A549 (cell line): Measurements from ENCODE around the gene MYEF2. TPM values are rescaled to one million over a fixed set of nuclear protein-coding genes. Genes with fewer than 3 reads are reported as not detected.
A peak's percentile ranks its signal among the peaks of the same experiment; 100 is the strongest.

Source experiments
- ATAC-seq, 2 experiments: fragments of 200-7000 bp in 1 of 2; fragments of >200 bp in 1 of 2; cut with Nextera tagmentation in 1 of 2; cut with Tn5 transposase in 1 of 2; 3 replicates each; pipeline versions ENCODE4 v1.8.0 to v1.9.1; 2018 to 2020; ENCODE audit warnings: mild to moderate bottlenecking in 1 of 2, moderate library complexity in 1 of 2
- CTCF ChIA-PET: fragments of 300-600 bp; sonication (Branson Sonifier 250); formaldehyde crosslinking; extraction: SDS; loops from one replicate; lab custom pipeline; 2021; ENCODE audit warnings: antibody characterized with exemption, inconsistent platforms; lab: Yijun Ruan, JAX
- POLR2A ChIA-PET: fragments of 350-600 bp; formaldehyde crosslinking; extraction: SDS; loops from one replicate; lab custom pipeline; 2021; ENCODE audit warnings: antibody characterized with exemption, inconsistent platforms; lab: Yijun Ruan, JAX
- DNase-seq, 2 experiments: peaks; one replicate each; pipeline versions ENCODE4 v3.0.0 to v3.0.0-alpha.2; 2011 to 2016; ENCODE audit warnings: low read depth in 1 of 2, low spot score in 1 of 2
- FAIRE-seq: peaks from 2 replicates; lab custom pipeline; 2011; peaks lifted over from hg19 to GRCh38; lab: Jason Lieb, UNC
- H3K27ac ChIP-seq, 2 experiments: fragments of >200 bp; sonication (Bioruptor Twin); formaldehyde crosslinking; 3 replicates each; pipeline ENCODE4 v1.5.1; 2016 to 2017
- H3K4me1 ChIP-seq: fragments of >200 bp; sonication (Bioruptor Twin); formaldehyde crosslinking; 3 replicates; pipeline ENCODE4 v1.6.1; 2016
- H3K4me2 ChIP-seq: fragments of >200 bp; sonication (Bioruptor Twin); formaldehyde crosslinking; 3 replicates; pipeline ENCODE4 v1.6.1; 2016
- H3K4me3 ChIP-seq: fragments of >200 bp; sonication (Bioruptor Twin); formaldehyde crosslinking; 3 replicates; pipeline ENCODE4 v1.5.1; 2016
- H3K9me3 ChIP-seq: fragments of >200 bp; sonication (Bioruptor Twin); formaldehyde crosslinking; 3 replicates; pipeline ENCODE4 v1.6.1; 2016
- CBX2 ChIP-seq: fragments of 200-600 bp; sonication (generic); IDR thresholded peaks from 2 replicates; pipeline ENCODE4 v1.6.1; 2016; ENCODE audit warnings: low read depth, mild to moderate bottlenecking, borderline replicate concordance
- CHD4 ChIP-seq: fragments of 200-600 bp; sonication (generic); IDR thresholded peaks from 2 replicates; pipeline ENCODE4 v1.6.1; 2016; ENCODE audit warnings: antibody characterized with exemption, mild to moderate bottlenecking, borderline replicate concordance
- EHMT2 ChIP-seq: fragments of 200-600 bp; sonication (generic); IDR thresholded peaks from 2 replicates; pipeline ENCODE4 v1.6.1; 2016; ENCODE audit warnings: antibody characterized with exemption, low read depth, mild to moderate bottlenecking, moderate library complexity
- FOSL2 ChIP-seq, 2 experiments: fragments of 450-650 bp in 1 of 2; fragments of >200 bp in 1 of 2; sonication (Bioruptor Twin) in 1 of 2; formaldehyde crosslinking; IDR thresholded peaks; 2 replicates each; pipeline versions ENCODE4 v1.5.0 to v1.6.1; 2016 to 2020; ENCODE audit warnings: mild to moderate bottlenecking in 1 of 2, moderate library complexity in 1 of 2
- HEYL ChIP-seq: fragments of 250-450 bp; sonication (Bioruptor Pico); IDR thresholded peaks from 2 replicates; pipeline ENCODE4 v1.8.0; 2021; ENCODE audit warnings: mild to moderate bottlenecking, moderate library complexity
- JUNB ChIP-seq: fragments of >200 bp; sonication (Bioruptor Twin); formaldehyde crosslinking; IDR thresholded peaks from 2 replicates; pipeline ENCODE4 v1.6.1; 2016
- KDM5A ChIP-seq: fragments of 200-600 bp; sonication (generic); IDR thresholded peaks from 2 replicates; pipeline ENCODE4 v1.6.1; 2016; ENCODE audit warnings: antibody characterized with exemption, mild to moderate bottlenecking
- MAFK ChIP-seq: fragments of 450-650 bp; IDR thresholded peaks from 2 replicates; pipeline ENCODE4 v1.6.1; 2014; ENCODE audit not compliant: partially characterized antibody
- MAZ ChIP-seq: fragments of 150-350 bp; IDR thresholded peaks from 2 replicates; pipeline ENCODE4 v1.6.1; 2014; ENCODE audit warnings: antibody characterized with exemption, low read depth, low read length, borderline replicate concordance
- NFE2L2 ChIP-seq: fragments of 150-350 bp; conservative IDR thresholded peaks from 2 replicates; pipeline ENCODE4 v1.6.1; 2014; ENCODE audit warnings: low read length
- NPAS2 ChIP-seq: fragments of 250-450 bp; sonication (Bioruptor Pico); IDR thresholded peaks from 2 replicates; pipeline ENCODE4 v1.8.0; 2022; ENCODE audit warnings: mild to moderate bottlenecking, moderate library complexity, borderline replicate concordance
- NR3C1 ChIP-seq: fragments of >200 bp; sonication (Bioruptor Twin); formaldehyde crosslinking; IDR thresholded peaks from 3 replicates; pipeline ENCODE4 v1.6.1; 2017
- POLR2AphosphoS2 ChIP-seq: conservative IDR thresholded peaks from 2 replicates; pipeline ENCODE4 v1.6.1; 2012; ENCODE audit warnings: low read length, improper control_type of control experiment, inconsistent platforms
- REST ChIP-seq: fragments of 200-600 bp; sonication (generic); IDR thresholded peaks from 2 replicates; pipeline ENCODE4 v1.6.1; 2016; ENCODE audit warnings: antibody characterized with exemption, mild to moderate bottlenecking, moderate library complexity
- RNF2 ChIP-seq: fragments of 200-600 bp; sonication (generic); IDR thresholded peaks from 2 replicates; pipeline ENCODE4 v1.6.1; 2016; ENCODE audit warnings: low read depth, mild to moderate bottlenecking, antibody characterized with exemption, moderate library complexity, borderline replicate concordance
- TP53 ChIP-seq: fragments of 250-450 bp; sonication (Bioruptor Pico); IDR thresholded peaks from 2 replicates; pipeline ENCODE4 v1.5.0; 2021; ENCODE audit warnings: mild to moderate bottlenecking, moderate library complexity
- ZFP36 ChIP-seq: fragments of 450-650 bp; IDR thresholded peaks from 2 replicates; pipeline ENCODE4 v1.6.1; 2014; ENCODE audit warnings: borderline replicate concordance; ENCODE audit not compliant: partially characterized antibody
- ZNF302 ChIP-seq: fragments of 250-450 bp; sonication (Bioruptor Pico); IDR thresholded peaks from 2 replicates; pipeline ENCODE4 v1.9.0; 2021; ENCODE audit warnings: inconsistent platforms, mild to moderate bottlenecking, moderate library complexity
- ZSCAN20 ChIP-seq: fragments of 250-450 bp; sonication (Bioruptor Pico); IDR thresholded peaks from 2 replicates; pipeline ENCODE4 v1.8.0; 2022; ENCODE audit warnings: mild to moderate bottlenecking, moderate library complexity
- WGBS: methylation state at CpG from one replicate; pipeline ENCODE4 v1.1.6; 2017; ENCODE audit errors: missing lambda C conversion rate; 5-methylcytosine and 5-hydroxymethylcytosine counted together
- polyA plus RNA-seq, 4 experiments: library from polyadenylated mRNA; depleted of rRNA in 3 of 4; stranded (reverse); fragments of >200 nt; fragmentation: RNase III in 1 of 4; extraction: RNeasy Plus Mini Kit Qiagen cat#74134 plus additional on column Dnase treatment in 1 of 4; gene quantifications; 2 replicates in 3 of 4; 3 replicates in 1 of 4; pipeline ENCODE4 v1.2.3, GENCODE V29; 2011 to 2017
- TF ChIP-seq, protein P1 (sequence below): IDR thresholded peaks from 2 replicates; pipeline ENCODE4 v1.6.1; 2012
- TF ChIP-seq, protein P2 (sequence below): fragments of 150-350 bp; IDR thresholded peaks from 2 replicates; pipeline ENCODE4 v1.6.1; 2014; ENCODE audit warnings: low read depth, mild to moderate bottlenecking, low read length
- TF ChIP-seq, protein P3 (sequence below): fragments of 250-450 bp; sonication (Bioruptor Pico); IDR thresholded peaks from 2 replicates; pipeline ENCODE4 v1.5.0; 2020; ENCODE audit warnings: low read depth, mild to moderate bottlenecking, moderate library complexity

Gene MYEF2
- polyA plus RNA-seq, 2 of the 4 experiments (the other 2 are of a cell fraction): 50.0 to 56.1 TPM

DNA sequence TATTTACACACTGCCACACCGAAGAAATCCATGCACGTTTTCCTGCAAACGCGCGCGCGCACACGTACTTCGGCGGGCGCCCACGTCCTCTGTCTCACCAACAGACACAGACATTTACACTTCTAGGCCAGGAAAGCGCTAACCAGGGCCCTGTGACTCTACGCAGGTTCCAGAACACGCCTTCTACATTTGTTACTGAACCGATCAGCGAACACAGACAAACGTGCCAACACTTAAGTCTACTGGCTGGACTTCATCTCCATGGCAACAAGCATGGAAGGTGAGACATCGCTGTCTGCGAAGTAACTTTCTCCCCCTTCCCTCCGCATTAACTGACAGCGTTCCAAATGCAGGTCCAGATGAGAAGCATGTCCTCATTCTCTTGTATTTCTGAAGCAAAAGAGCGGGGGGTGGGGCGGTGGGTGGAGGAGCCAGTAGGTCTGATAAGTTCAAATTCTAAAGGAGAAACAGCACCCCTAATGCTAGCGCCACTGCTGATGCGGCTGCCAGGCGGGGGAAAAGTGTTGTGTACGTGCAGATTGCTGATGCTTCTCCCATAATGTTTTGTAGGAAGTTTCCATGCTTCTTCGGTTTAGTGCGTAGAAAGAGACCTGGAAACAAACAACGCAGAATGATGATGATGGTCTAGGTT is 13.6 kb upstream of the MYEF2 start, which contains the start of gene CTXN2:
Gene CTXN2, plus strand, starts transcription at position 92 of the 652 bp plus-strand sequence. CDS start 9,636 bp downstream, outside the sequence.
- ChIA-PET POLR2A (no interaction called here), CTCF (no interaction called here)
- TF ChIP-seq, protein P1, sequence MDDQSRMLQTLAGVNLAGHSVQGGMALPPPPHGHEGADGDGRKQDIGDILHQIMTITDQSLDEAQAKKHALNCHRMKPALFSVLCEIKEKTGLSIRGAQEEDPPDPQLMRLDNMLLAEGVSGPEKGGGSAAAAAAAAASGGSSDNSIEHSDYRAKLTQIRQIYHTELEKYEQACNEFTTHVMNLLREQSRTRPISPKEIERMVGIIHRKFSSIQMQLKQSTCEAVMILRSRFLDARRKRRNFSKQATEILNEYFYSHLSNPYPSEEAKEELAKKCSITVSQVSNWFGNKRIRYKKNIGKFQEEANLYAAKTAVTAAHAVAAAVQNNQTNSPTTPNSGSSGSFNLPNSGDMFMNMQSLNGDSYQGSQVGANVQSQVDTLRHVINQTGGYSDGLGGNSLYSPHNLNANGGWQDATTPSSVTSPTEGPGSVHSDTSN: no peak
- no peak for TF ChIP-seq TP53
- TF ChIP-seq ZSCAN20 (CRISPR knock-in tag): no peak
- TF ChIP-seq NR3C1: no peak
- TF ChIP-seq RNF2: no peak
- no peak for TF ChIP-seq MAFK
- no peak for TF ChIP-seq NFE2L2
- no peak for TF ChIP-seq JUNB
- TF ChIP-seq POLR2AphosphoS2: no peak
- TF ChIP-seq FOSL2 (IDR thresholded peaks at IDR 0.05): no peak
- no peak for TF ChIP-seq FOSL2 (CRISPR knock-in tag; IDR thresholded peaks at IDR 0.05)
- TF ChIP-seq ZNF302: no peak
- TF ChIP-seq CHD4: no peak
- TF ChIP-seq ZFP36: no peak
- TF ChIP-seq, protein P2, sequence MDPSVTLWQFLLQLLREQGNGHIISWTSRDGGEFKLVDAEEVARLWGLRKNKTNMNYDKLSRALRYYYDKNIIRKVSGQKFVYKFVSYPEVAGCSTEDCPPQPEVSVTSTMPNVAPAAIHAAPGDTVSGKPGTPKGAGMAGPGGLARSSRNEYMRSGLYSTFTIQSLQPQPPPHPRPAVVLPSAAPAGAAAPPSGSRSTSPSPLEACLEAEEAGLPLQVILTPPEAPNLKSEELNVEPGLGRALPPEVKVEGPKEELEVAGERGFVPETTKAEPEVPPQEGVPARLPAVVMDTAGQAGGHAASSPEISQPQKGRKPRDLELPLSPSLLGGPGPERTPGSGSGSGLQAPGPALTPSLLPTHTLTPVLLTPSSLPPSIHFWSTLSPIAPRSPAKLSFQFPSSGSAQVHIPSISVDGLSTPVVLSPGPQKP: no peak
- TF ChIP-seq, protein P3, sequence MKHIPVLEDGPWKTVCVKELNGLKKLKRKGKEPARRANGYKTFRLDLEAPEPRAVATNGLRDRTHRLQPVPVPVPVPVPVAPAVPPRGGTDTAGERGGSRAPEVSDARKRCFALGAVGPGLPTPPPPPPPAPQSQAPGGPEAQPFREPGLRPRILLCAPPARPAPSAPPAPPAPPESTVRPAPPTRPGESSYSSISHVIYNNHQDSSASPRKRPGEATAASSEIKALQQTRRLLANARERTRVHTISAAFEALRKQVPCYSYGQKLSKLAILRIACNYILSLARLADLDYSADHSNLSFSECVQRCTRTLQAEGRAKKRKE (CRISPR knock-in tag): no peak
- no peak for TF ChIP-seq CBX2
- no peak for TF ChIP-seq MAZ
- no peak for TF ChIP-seq NPAS2 (CRISPR knock-in tag)
- no peak for TF ChIP-seq KDM5A
- no peak for TF ChIP-seq HEYL
- Histone ChIP-seq H3K27ac (no peak within 1 kb of the TSS), H3K4me2 (no peak within 1 kb of the TSS), H3K4me3 (no peak within 1 kb of the TSS), H3K9me3 (no peaks in the 10 kb centered on the region), H3K4me1 (no peaks in the 10 kb centered on the region)
- DNase-seq (no peak), FAIRE-seq (no peak), ATAC-seq (no peak)
- WGBS: 63% methylated on average over 28 of the region's 31 CpGs

DNA sequence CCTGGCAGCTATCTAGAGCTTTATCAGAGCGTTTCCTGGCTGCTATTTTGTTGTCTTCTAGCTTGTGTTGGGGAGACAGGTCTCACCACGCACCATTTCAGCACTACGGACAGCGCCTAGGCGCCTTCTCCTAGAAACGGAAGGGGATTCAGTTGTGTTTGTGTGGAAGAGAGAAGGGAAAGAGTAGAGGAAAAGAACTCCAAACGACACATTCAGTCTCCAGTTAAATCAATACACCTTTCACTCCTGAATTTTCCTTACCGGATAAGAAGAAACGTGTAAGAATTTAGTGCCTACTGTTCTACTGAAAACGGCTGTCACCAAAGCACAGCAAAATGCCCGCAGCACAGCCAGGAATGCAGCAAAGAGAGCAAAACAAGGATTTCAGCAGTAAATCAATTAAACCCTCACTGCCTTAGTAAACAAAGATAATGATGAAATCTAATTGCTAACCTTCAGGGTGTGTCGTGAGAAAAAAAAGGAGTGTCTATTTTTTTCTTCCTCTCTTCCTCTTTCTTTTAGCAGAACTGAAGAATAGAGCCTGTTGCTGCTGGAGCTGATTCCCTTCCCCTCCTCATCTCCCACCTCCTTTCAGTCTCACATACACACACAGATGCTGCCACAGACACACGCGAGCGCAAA is 13.0 kb upstream of the MYEF2 start:
- ChIA-PET CTCF (no interaction called here), POLR2A (no interaction called here)
- WGBS: 43% methylated on average over 14 of the region's 15 CpGs
- H3K27ac ChIP-seq: no peak overlapping the region
- H3K4me1 ChIP-seq: no peaks in the 10 kb centered on the region
- TF ChIP-seq NPAS2 (CRISPR knock-in tag) (no peak), EHMT2 (peak; percentile 89; the same call in 1 of the 2 replicates), REST (peak; percentile 96)
- FAIRE-seq (no peak), DNase-seq (peak in 1 of 2 experiments; percentile 26), ATAC-seq (peak in 1 of 2 experiments; percentile 64; a peak in 2 of 6 replicates)
- H3K4me2 ChIP-seq: no peak overlapping the region
- no peak overlapping the region for H3K4me3 ChIP-seq
- H3K9me3 ChIP-seq: no peaks in the 10 kb centered on the region
